Glutamatergic neuron (in vitro differentiated cells): ENCODE data around the gene TOMM34. TPM values are rescaled to one million over a fixed set of nuclear protein-coding genes. Genes with fewer than 3 reads are reported as not detected.

Experiments used
- DNase-seq: peaks from one replicate; pipeline ENCODE4 v3.0.0; 2022
- H3K27ac Mint-ChIP-seq: one replicate; pipeline ENCODE4 v1.8.0; 2020; ENCODE audit warnings: mild to moderate bottlenecking, mixed read lengths, inconsistent platforms; ENCODE audit not compliant: unreplicated experiment
- H3K27me3 Mint-ChIP-seq: one replicate; pipeline ENCODE4 v1.8.0; 2020; ENCODE audit warnings: mild to moderate bottlenecking, moderate library complexity, mixed read lengths, inconsistent platforms; ENCODE audit not compliant: unreplicated experiment
- H3K36me3 Mint-ChIP-seq: one replicate; pipeline ENCODE4 v1.8.0; 2020; ENCODE audit warnings: mild to moderate bottlenecking, mixed read lengths, inconsistent platforms; ENCODE audit not compliant: unreplicated experiment
- H3K4me1 Mint-ChIP-seq: one replicate; pipeline ENCODE4 v1.8.0; 2020; ENCODE audit warnings: mild to moderate bottlenecking, low read depth, mixed read lengths, inconsistent platforms; ENCODE audit not compliant: unreplicated experiment
- H3K4me3 Mint-ChIP-seq: one replicate; pipeline ENCODE4 v1.8.0; 2020; ENCODE audit warnings: mild to moderate bottlenecking, mixed read lengths, inconsistent platforms; ENCODE audit not compliant: unreplicated experiment
- H3K9me3 Mint-ChIP-seq: one replicate; pipeline ENCODE4 v1.8.0; 2020; ENCODE audit warnings: mild to moderate bottlenecking, moderate library complexity, mixed read lengths, inconsistent platforms; ENCODE audit not compliant: unreplicated experiment
- CTCF ChIP-seq: fragments of 200-600 bp; sonication (generic); IDR thresholded peaks from one replicate; pipeline ENCODE4 v1.5.0; 2021; ENCODE audit not compliant: partially characterized antibody, unreplicated experiment
- total RNA-seq: library from RNA; stranded (reverse); fragmentation: NEBNext Ultra II Directional; extraction: Animal tissue kit (Norgen Biotek cat#: 25700); gene quantifications from one replicate; pipeline ENCODE4 v1.2.1, GENCODE V29; 2021; ENCODE audit not compliant: unreplicated experiment

The TOMM34 gene
- total RNA-seq, 1 donor from 2014 or later, result 10.8 TPM

- no peak overlapping the region for H3K27ac Mint-ChIP-seq
- no peak for TF ChIP-seq CTCF
- no peak for DNase-seq
- no peaks in the 10 kb centered on the region for H3K36me3 Mint-ChIP-seq
- H3K27me3 Mint-ChIP-seq, result no peaks in the 10 kb centered on the region
- no peak overlapping the region for H3K4me3 Mint-ChIP-seq
- no peaks in the 10 kb centered on the region for H3K4me1 Mint-ChIP-seq
- H3K9me3 Mint-ChIP-seq, result no peaks in the 10 kb centered on the region
Observed at GRCh38 chr20:44946271-44946852, 13.8 kb downstream of the TOMM34 start.

- H3K4me3 Mint-ChIP-seq, result no peak overlapping the region
- no peaks in the 10 kb centered on the region for H3K4me1 Mint-ChIP-seq
- no peak for TF ChIP-seq CTCF
- no peaks in the 10 kb centered on the region for H3K9me3 Mint-ChIP-seq
- H3K27me3 Mint-ChIP-seq, result no peaks in the 10 kb centered on the region
- no peaks in the 10 kb centered on the region for H3K36me3 Mint-ChIP-seq
- H3K27ac Mint-ChIP-seq, result no peak overlapping the region
- no peak for DNase-seq
Observed at GRCh38 chr20:44945261-44945660, 14.9 kb downstream of the TOMM34 start.

GRCh38 chr20:44943828-44944227 is 16.4 kb downstream of the TOMM34 start:
- H3K4me3 Mint-ChIP-seq, result no peak overlapping the region
- H3K27me3 Mint-ChIP-seq, result no peaks in the 10 kb centered on the region
- H3K27ac Mint-ChIP-seq, result no peak overlapping the region
- H3K9me3 Mint-ChIP-seq, result no peaks in the 10 kb centered on the region
- no peaks in the 10 kb centered on the region for H3K4me1 Mint-ChIP-seq
- TF ChIP-seq CTCF, result no peak
- DNase-seq, result no peak
- H3K36me3 Mint-ChIP-seq, result peaks cover 4% of the 10 kb centered on the region

- TF ChIP-seq CTCF, result no peak
- peaks cover 4% of the 10 kb centered on the region for H3K36me3 Mint-ChIP-seq
- DNase-seq, result no peak
Observed at GRCh38 chr20:44942264-44942973, 17.8 kb downstream of the TOMM34 start.

GRCh38 chr20:44941120-44941691 is 19.0 kb downstream of the TOMM34 start:
- Mint-ChIP-seq H3K36me3 (peaks cover 4% of the 10 kb centered on the region), H3K4me3 (no peak overlapping the region), H3K9me3 (no peaks in the 10 kb centered on the region), H3K27me3 (peaks cover 2% of the 10 kb centered on the region), H3K27ac (no peak overlapping the region), H3K4me1 (no peaks in the 10 kb centered on the region)
- TF ChIP-seq CTCF, result no peak
- DNase-seq, result no peak

More at GRCh38 chr20:44942264-44942973, 17.8 kb downstream of the TOMM34 start:
- Mint-ChIP-seq H3K9me3 (no peaks in the 10 kb centered on the region), H3K27ac (no peak overlapping the region), H3K27me3 (peaks cover 2% of the 10 kb centered on the region), H3K4me1 (no peaks in the 10 kb centered on the region), H3K4me3 (no peak overlapping the region)
